Endodermal cell (in vitro differentiated cells): ENCODE results near the gene CNTNAP5. TPM values are rescaled to one million over a fixed set of nuclear protein-coding genes. Genes with fewer than 3 reads are reported as not detected.

ENCODE experiments used
- DNase-seq: peaks from one replicate; pipeline ENCODE4 v3.0.0-alpha.2; 2017
- H3K27ac ChIP-seq: 2 replicates; pipeline ENCODE4 v1.5.1; 2013; ENCODE audit warnings: mild to moderate bottlenecking, low read depth, low read length, moderate library complexity
- H3K27me3 ChIP-seq: 2 replicates; pipeline ENCODE4 v1.6.1; 2013; ENCODE audit warnings: mild to moderate bottlenecking, low read length, moderate library complexity; ENCODE audit not compliant: insufficient read depth, control insufficient read depth, poor library complexity, severe bottlenecking
- H3K36me3 ChIP-seq: 2 replicates; pipeline ENCODE4 v1.7.0; 2013; ENCODE audit warnings: mild to moderate bottlenecking, low read length, moderate library complexity; ENCODE audit not compliant: control insufficient read depth, insufficient read depth
- H3K4me1 ChIP-seq: one replicate; pipeline ENCODE4 v1.7.0; 2013; ENCODE audit warnings: low read length; ENCODE audit not compliant: control insufficient read depth, insufficient read depth
- H3K4me3 ChIP-seq: 2 replicates; pipeline ENCODE4 v1.5.1; 2013; ENCODE audit warnings: mild to moderate bottlenecking, low read length, moderate library complexity
- H3K9ac ChIP-seq: 2 replicates; pipeline ENCODE4 v1.6.1; 2013; ENCODE audit warnings: mild to moderate bottlenecking, low read length, moderate library complexity; ENCODE audit not compliant: poor library complexity, severe bottlenecking; ENCODE audit errors: extremely low read depth
- H3K9me3 ChIP-seq: 2 replicates; pipeline ENCODE4 v1.6.1; 2013; ENCODE audit warnings: mild to moderate bottlenecking, low read length, moderate library complexity; ENCODE audit not compliant: control insufficient read depth
- H3K27ac Mint-ChIP-seq: 2 replicates; pipeline ENCODE4 v1.8.0; 2020; ENCODE audit warnings: mixed read lengths
- H3K27me3 Mint-ChIP-seq: 2 replicates; pipeline ENCODE4 v1.8.0; 2021; ENCODE audit warnings: mild to moderate bottlenecking, mixed read lengths; ENCODE audit not compliant: insufficient read depth
- H3K36me3 Mint-ChIP-seq: 2 replicates; pipeline ENCODE4 v1.8.0; 2020; ENCODE audit warnings: low read depth, mixed read lengths
- H3K4me1 Mint-ChIP-seq: 2 replicates; pipeline ENCODE4 v1.8.0; 2020; ENCODE audit warnings: mixed read lengths
- H3K4me3 Mint-ChIP-seq: 2 replicates; pipeline ENCODE4 v1.8.0; 2020; ENCODE audit warnings: mild to moderate bottlenecking, moderate library complexity, mixed read lengths
- H3K9me3 Mint-ChIP-seq: 2 replicates; pipeline ENCODE4 v1.8.0; 2020; ENCODE audit warnings: mild to moderate bottlenecking, mixed read lengths
- CTCF ChIP-seq: fragments of 200-600 bp; sonication (generic); conservative IDR thresholded peaks from 2 replicates; pipeline ENCODE4 v1.5.0; 2021; ENCODE audit warnings: antibody characterized with exemption, mild to moderate bottlenecking
- WGBS, 2 experiments: methylation state at CpG; one replicate each; pipeline versions ENCODE4 v1.1.5 to v1.1.7; 2013; ENCODE audit warnings: missing lambda C conversion rate in 2 of 2, mixed read lengths in 1 of 2; ENCODE audit not compliant: insufficient coverage in 1 of 2, insufficient read length in 1 of 2; 5-methylcytosine and 5-hydroxymethylcytosine counted together
- total RNA-seq, 2 donors: library from RNA; stranded (reverse); fragmentation: NEBNext Ultra II Directional in 1 of 2; extraction: Animal tissue kit (Norgen Biotek cat#: 25700) in 1 of 2; gene quantifications; 2 replicates in 1 of 2; 3 replicates in 1 of 2; pipeline ENCODE4 v1.2.1, GENCODE V29; 2021

CNTNAP5 gene
- total RNA-seq, 2 donors from 2014 or later: 0.70 to 4.4 TPM

- Mint-ChIP-seq H3K9me3 (no peaks in the 10 kb centered on the region), H3K36me3 (no peaks in the 10 kb centered on the region), H3K27me3 (no peaks in the 10 kb centered on the region), H3K27ac (no peak overlapping the region), H3K4me1 (no peaks in the 10 kb centered on the region), H3K4me3 (no peak overlapping the region)
- DNase-seq: no peak
- 70 to 82% methylated on average over 2 to 4 of the region's 4 CpGs for WGBS, 2 experiments
- Histone ChIP-seq H3K9me3 (no peaks in the 10 kb centered on the region), H3K4me3 (no peak overlapping the region), H3K4me1 (no peaks in the 10 kb centered on the region), H3K9ac (no peak overlapping the region), H3K27me3 (no peaks in the 10 kb centered on the region), H3K36me3 (no peaks in the 10 kb centered on the region), H3K27ac (no peak overlapping the region)
- TF ChIP-seq CTCF: no peak
These were observed 621.2 kb downstream of the CNTNAP5 start for GRCh38 chr2:124646166-124646815.

- DNase-seq: no peak
- Histone ChIP-seq H3K27ac (no peak overlapping the region), H3K9ac (no peak overlapping the region), H3K9me3 (no peaks in the 10 kb centered on the region), H3K4me1 (no peaks in the 10 kb centered on the region), H3K36me3 (no peaks in the 10 kb centered on the region), H3K4me3 (no peak overlapping the region), H3K27me3 (no peaks in the 10 kb centered on the region)
- Mint-ChIP-seq H3K36me3 (no peaks in the 10 kb centered on the region), H3K27ac (no peak overlapping the region), H3K4me3 (no peak overlapping the region), H3K9me3 (no peaks in the 10 kb centered on the region), H3K27me3 (no peaks in the 10 kb centered on the region), H3K4me1 (no peaks in the 10 kb centered on the region)
- TF ChIP-seq CTCF: no peak
- 95% methylated on average over 3 of the region's 3 CpGs for WGBS, 2 experiments
These were observed 622.2 kb downstream of the CNTNAP5 start for GRCh38 chr2:124647245-124647644.

DNA sequence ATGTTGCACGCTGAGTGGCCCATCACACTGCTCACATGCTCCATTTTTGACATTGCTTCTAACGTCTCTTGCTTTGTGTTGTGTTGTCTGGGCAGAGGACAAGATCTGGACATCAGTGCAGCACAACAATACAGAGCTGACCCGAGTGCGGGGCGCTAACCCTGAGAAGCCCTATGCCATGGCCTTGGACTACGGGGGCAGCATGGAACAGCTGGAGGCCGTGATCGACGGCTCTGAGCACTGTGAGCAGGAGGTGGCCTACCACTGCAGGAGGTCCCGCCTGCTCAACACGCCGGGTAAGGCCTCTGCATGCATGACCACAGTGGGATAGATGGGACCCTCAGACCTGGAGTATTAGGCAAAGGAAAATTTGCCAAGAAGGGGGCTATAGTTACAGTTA lies 622.6 kb downstream of the CNTNAP5 start:
- Histone ChIP-seq H3K4me1 (no peaks in the 10 kb centered on the region), H3K27me3 (no peaks in the 10 kb centered on the region), H3K4me3 (no peak overlapping the region), H3K9ac (no peak overlapping the region), H3K9me3 (no peaks in the 10 kb centered on the region), H3K27ac (no peak overlapping the region), H3K36me3 (no peaks in the 10 kb centered on the region)
- WGBS, 2 experiments: 87 to 96% methylated on average over 6 to 12 of the region's 12 CpGs
- Mint-ChIP-seq H3K27ac (no peak overlapping the region), H3K27me3 (no peaks in the 10 kb centered on the region), H3K4me3 (no peak overlapping the region), H3K36me3 (no peaks in the 10 kb centered on the region), H3K4me1 (no peaks in the 10 kb centered on the region), H3K9me3 (no peaks in the 10 kb centered on the region)
- no peak for DNase-seq
- TF ChIP-seq CTCF: no peak
